Measurements from ENCODE around the gene PRMT1.

PRMT1 gene

GRCh38 chr19:49654581-49654980 lies 22.5 kb upstream of the PRMT1 start:
- in situ Hi-C loops (cut with HindIII; ENCODE audit: low pct_unique_long_range_greater_than_20kb, low sequenced_read_pairs): no loop called here
- no peak for TF ChIP-seq JUND (IDR thresholded peaks at IDR 0.05; ENCODE audit: low read depth)
- DNase-seq (ENCODE audit: low read depth in 1 of 2, low spot score in 1 of 2): no peak

- TF ChIP-seq JUND (IDR thresholded peaks at IDR 0.05; ENCODE audit: low read depth): no peak
- DNase-seq (ENCODE audit: low read depth in 1 of 2, low spot score in 1 of 2): no peak
- in situ Hi-C loops (cut with HindIII; ENCODE audit: low pct_unique_long_range_greater_than_20kb, low sequenced_read_pairs): no loop called here
Observed at GRCh38 chr19:49655570-49656455, 21.3 kb upstream of the PRMT1 start.

- TF ChIP-seq JUND (IDR thresholded peaks at IDR 0.05; ENCODE audit: low read depth): no peak
- in situ Hi-C loops (cut with HindIII; ENCODE audit: low pct_unique_long_range_greater_than_20kb, low sequenced_read_pairs): no loop called here
- no peak for DNase-seq (ENCODE audit: low read depth in 1 of 2, low spot score in 1 of 2)
Observed at GRCh38 chr19:49656456-49657109, 20.5 kb upstream of the PRMT1 start.

GRCh38 chr19:49657493-49658138 lies 19.5 kb upstream of the PRMT1 start:
- TF ChIP-seq JUND (IDR thresholded peaks at IDR 0.05; ENCODE audit: low read depth): no peak
- in situ Hi-C loops (cut with HindIII; ENCODE audit: low pct_unique_long_range_greater_than_20kb, low sequenced_read_pairs): no loop called here
- no peak for DNase-seq (ENCODE audit: low read depth in 1 of 2, low spot score in 1 of 2)

- in situ Hi-C loops (cut with HindIII; ENCODE audit: low pct_unique_long_range_greater_than_20kb, low sequenced_read_pairs): no loop called here
- TF ChIP-seq JUND (IDR thresholded peaks at IDR 0.05; ENCODE audit: low read depth): no peak
- no peak for DNase-seq (ENCODE audit: low read depth in 1 of 2, low spot score in 1 of 2)
Observed at GRCh38 chr19:49658139-49658517, 18.9 kb upstream of the PRMT1 start.

GRCh38 chr19:49658566-49659442 lies 18.3 kb upstream of the PRMT1 start:
- DNase-seq (ENCODE audit: low read depth in 1 of 2, low spot score in 1 of 2): no peak
- no peak for TF ChIP-seq JUND (IDR thresholded peaks at IDR 0.05; ENCODE audit: low read depth)
- in situ Hi-C loops (cut with HindIII; ENCODE audit: low pct_unique_long_range_greater_than_20kb, low sequenced_read_pairs): no loop called here

GRCh38 chr19:49660338-49660961 lies 16.6 kb upstream of the PRMT1 start:
- DNase-seq (ENCODE audit: low read depth in 1 of 2, low spot score in 1 of 2): peak in 1 of 2 experiments; percentile 52
- TF ChIP-seq JUND (IDR thresholded peaks at IDR 0.05; ENCODE audit: low read depth): no peak
- in situ Hi-C loops (cut with HindIII; ENCODE audit: low pct_unique_long_range_greater_than_20kb, low sequenced_read_pairs): no loop called here

GRCh38 chr19:49662011-49662410 lies 15.1 kb upstream of the PRMT1 start:
- TF ChIP-seq JUND (IDR thresholded peaks at IDR 0.05; ENCODE audit: low read depth): no peak
- no peak for DNase-seq (ENCODE audit: low read depth in 1 of 2, low spot score in 1 of 2)
- in situ Hi-C loops (cut with HindIII; ENCODE audit: low pct_unique_long_range_greater_than_20kb, low sequenced_read_pairs): no loop called here

GRCh38 chr19:49663224-49663623 lies 13.8 kb upstream of the PRMT1 start:
- DNase-seq (ENCODE audit: low read depth in 1 of 2, low spot score in 1 of 2): no peak
- in situ Hi-C loops (cut with HindIII; ENCODE audit: low pct_unique_long_range_greater_than_20kb, low sequenced_read_pairs): no loop called here
- TF ChIP-seq JUND (IDR thresholded peaks at IDR 0.05; ENCODE audit: low read depth): no peak

- TF ChIP-seq JUND (IDR thresholded peaks at IDR 0.05; ENCODE audit: low read depth): no peak
- in situ Hi-C loops (cut with HindIII; ENCODE audit: low pct_unique_long_range_greater_than_20kb, low sequenced_read_pairs): no loop called here
- DNase-seq (ENCODE audit: low read depth in 1 of 2, low spot score in 1 of 2): peak; percentile 84 to 94
Observed at GRCh38 chr19:49664171-49665035, 12.7 kb upstream of the PRMT1 start.

GRCh38 chr19:49665036-49665350 lies 12.1 kb upstream of the PRMT1 start:
- in situ Hi-C loops (cut with HindIII; ENCODE audit: low pct_unique_long_range_greater_than_20kb, low sequenced_read_pairs): no loop called here
- no peak for TF ChIP-seq JUND (IDR thresholded peaks at IDR 0.05; ENCODE audit: low read depth)
- no peak for DNase-seq (ENCODE audit: low read depth in 1 of 2, low spot score in 1 of 2)
